ENCODE measurements around the gene SLC36A1.

The SLC36A1 gene

GRCh38 chr5:151541571-151541970 lies 94.2 kb downstream of the SLC36A1 start:
- DNase-seq = no peak

All from NCI-H2029 treated with DMSO at 0.1 percent for 48 hours (cell line).